ENCODE measurements around the gene FBXL16.

The FBXL16 gene

DNA sequence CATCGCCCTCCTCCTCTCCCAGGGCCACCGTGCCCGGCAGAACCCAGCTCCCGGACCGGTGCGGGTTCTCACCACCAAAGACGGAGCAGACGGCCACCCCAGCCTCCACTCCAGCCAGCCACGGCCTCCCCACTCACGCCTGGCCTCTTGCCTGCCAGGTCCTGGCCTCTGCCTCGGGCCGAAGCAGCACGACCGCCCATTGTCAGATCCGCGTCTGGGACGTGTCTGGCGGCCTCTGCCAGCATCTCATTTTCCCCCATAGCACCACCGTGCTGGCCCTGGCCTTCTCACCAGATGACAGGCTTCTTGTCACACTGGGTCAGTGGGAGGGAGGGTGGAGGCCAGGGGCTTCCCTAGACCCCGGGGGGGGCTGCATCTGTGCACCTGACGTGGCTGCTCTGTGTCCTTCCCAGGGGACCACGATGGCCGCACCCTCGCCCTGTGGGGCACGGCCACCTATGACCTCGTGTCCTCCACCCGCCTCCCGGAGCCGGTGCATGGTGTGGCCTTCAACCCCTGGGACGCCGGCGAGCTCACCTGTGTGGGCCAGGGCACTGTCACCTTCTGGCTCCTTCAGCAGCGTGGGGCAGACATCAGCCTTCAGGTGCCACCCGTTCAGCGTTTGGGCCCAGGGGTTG, 44.3 kb downstream of the FBXL16 start:
- no peak overlapping the region for H3K4me3 ChIP-seq (ENCODE audit: low read length in 2 of 2)
- peak overlapping the region; percentile 25 for H3K4me2 ChIP-seq (ENCODE audit: insufficient read depth, low read length, poor library complexity, severe bottlenecking)
- H3K4me1 ChIP-seq (ENCODE audit: control insufficient read depth in 2 of 2, insufficient read depth in 1 of 2, low read depth in 1 of 2, low read length in 2 of 2) = peaks cover 3 to 6% of the 10 kb centered on the region in 2 donors
- H3K23ac ChIP-seq (ENCODE audit: low read depth, low read length, poor library complexity) = peak overlapping the region; percentile 93
- no peaks in the 10 kb centered on the region for H3K9me3 ChIP-seq (replicated peaks in 1 of 2; ENCODE audit: control insufficient read depth in 2 of 2, insufficient read depth in 1 of 2, low read depth in 1 of 2, low read length in 2 of 2)
- H4K91ac ChIP-seq (ENCODE audit: low read depth, low read length, poor library complexity) = peak overlapping the region; percentile 43
- H2BK12ac ChIP-seq (ENCODE audit: low read length) = peak overlapping the region; percentile 88
- peak overlapping the region; percentile 99 for H2AK5ac ChIP-seq (ENCODE audit: low read depth, low read length)
- peak overlapping the region; percentile 49 for H3K27ac ChIP-seq (replicated peaks; ENCODE audit: low read length)
- H3K4ac ChIP-seq (ENCODE audit: low read length) = peak overlapping the region; percentile 93
- no peak for DNase-seq (ENCODE audit: low spot score)
- no peaks in the 10 kb centered on the region for H3K27me3 ChIP-seq (ENCODE audit: control insufficient read depth in 3 of 3, insufficient read depth in 3 of 3, low read depth in 1 of 3, low read length in 3 of 3)
- H3K79me1 ChIP-seq (ENCODE audit: low read depth, low read length) = peaks cover 15% of the 10 kb centered on the region
- no peak overlapping the region for H2BK120ac ChIP-seq (ENCODE audit: low read depth, low read length)
- H2BK5ac ChIP-seq (ENCODE audit: low read length) = peak overlapping the region; percentile 82
- H3K9ac ChIP-seq (ENCODE audit: low read depth, low read length, poor library complexity) = peak overlapping the region; percentile 84
- no peak overlapping the region for H2AFZ ChIP-seq (ENCODE audit: low read length)
- no CpG with 5 or more reads among the region's 35 CpGs for WGBS, 2 donors (ENCODE audit: extremely low coverage in 2 of 2, insufficient read length in 2 of 2, insufficient replicate concordance in 1 of 2)
- peak overlapping the region; percentile 65 for H4K8ac ChIP-seq (ENCODE audit: low read depth, low read length)
- peak overlapping the region; percentile 96 for H2BK15ac ChIP-seq (ENCODE audit: low read length)
- H3K14ac ChIP-seq (ENCODE audit: low read length) = peak overlapping the region; percentile 89
- peak overlapping the region; percentile 95 for H3K18ac ChIP-seq (ENCODE audit: low read length)
- H3K36me3 ChIP-seq (replicated peaks in 1 of 2; ENCODE audit: control insufficient read depth in 2 of 2, insufficient read depth in 2 of 2, low read length in 2 of 2) = peaks cover 11 to 55% of the 10 kb centered on the region in 2 donors

DNA sequence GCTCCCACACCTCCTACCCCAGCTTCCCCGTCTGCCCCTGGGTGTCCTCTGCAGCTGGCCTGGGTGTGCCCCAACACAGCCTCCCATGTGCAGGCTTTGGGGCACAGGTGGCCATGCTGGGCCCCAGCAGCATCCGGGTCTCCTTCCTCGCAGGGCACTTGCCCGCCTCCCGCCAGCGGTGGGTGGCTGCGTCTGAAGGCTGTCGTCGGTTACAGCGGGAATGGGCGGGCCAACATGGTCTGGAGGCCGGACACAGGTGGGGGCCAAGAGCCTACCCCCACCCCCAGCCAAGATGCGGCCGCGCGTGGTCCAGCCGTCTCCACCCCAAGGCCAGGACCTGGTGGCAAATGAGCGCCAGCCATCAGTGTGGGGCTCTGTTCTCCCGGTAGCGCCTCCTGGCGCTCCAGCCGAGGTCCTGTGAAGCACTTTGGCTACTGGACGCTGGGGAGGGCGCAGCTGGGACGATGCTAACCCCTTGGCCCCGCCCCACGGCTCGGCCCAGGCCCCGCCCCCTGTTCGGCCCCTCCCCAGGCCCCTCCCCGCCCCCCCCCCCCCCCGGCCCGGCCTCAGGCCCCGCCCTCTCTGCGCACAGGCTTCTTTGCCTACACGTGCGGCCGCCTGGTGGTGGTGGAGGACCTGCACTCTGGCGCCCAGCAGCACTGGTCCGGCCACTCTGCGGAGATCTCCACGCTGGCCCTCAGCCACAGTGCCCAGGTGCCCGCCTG, 45.0 kb downstream of the FBXL16 start:
- no CpG with 5 or more reads among the region's 43 CpGs for WGBS, 2 donors (ENCODE audit: extremely low coverage in 2 of 2, insufficient read length in 2 of 2, insufficient replicate concordance in 1 of 2)
- Histone ChIP-seq H2BK120ac (ENCODE audit: low read depth, low read length) (no peak overlapping the region), H4K91ac (ENCODE audit: low read depth, low read length, poor library complexity) (no peak overlapping the region), H3K4me1 (ENCODE audit: control insufficient read depth in 2 of 2, insufficient read depth in 1 of 2, low read depth in 1 of 2, low read length in 2 of 2) (peaks cover 3 to 6% of the 10 kb centered on the region in 2 donors), H3K27ac (replicated peaks; ENCODE audit: low read length) (peak overlapping the region; percentile 49), H3K4ac (ENCODE audit: low read length) (no peak overlapping the region), H2BK5ac (ENCODE audit: low read length) (peak overlapping the region; percentile 88), H2BK15ac (ENCODE audit: low read length) (peak overlapping the region; percentile 96), H4K8ac (ENCODE audit: low read depth, low read length) (peak overlapping the region; percentile 92), H3K4me2 (ENCODE audit: insufficient read depth, low read length, poor library complexity, severe bottlenecking) (peak overlapping the region; percentile 25), H3K18ac (ENCODE audit: low read length) (peak overlapping the region; percentile 95), H3K4me3 (ENCODE audit: low read length in 2 of 2) (peak overlapping the region in 1 of 2 donors; percentile 58), H3K36me3 (replicated peaks in 1 of 2; ENCODE audit: control insufficient read depth in 2 of 2, insufficient read depth in 2 of 2, low read length in 2 of 2) (peaks cover 11 to 62% of the 10 kb centered on the region in 2 donors), H3K27me3 (ENCODE audit: control insufficient read depth in 3 of 3, insufficient read depth in 3 of 3, low read depth in 1 of 3, low read length in 3 of 3) (no peaks in the 10 kb centered on the region), H3K9me3 (replicated peaks in 1 of 2; ENCODE audit: control insufficient read depth in 2 of 2, insufficient read depth in 1 of 2, low read depth in 1 of 2, low read length in 2 of 2) (no peaks in the 10 kb centered on the region), H3K79me1 (ENCODE audit: low read depth, low read length) (peaks cover 13% of the 10 kb centered on the region), H2AK5ac (ENCODE audit: low read depth, low read length) (peak overlapping the region; percentile 99), H2BK12ac (ENCODE audit: low read length) (peak overlapping the region; percentile 90), H2AFZ (ENCODE audit: low read length) (no peak overlapping the region), H3K23ac (ENCODE audit: low read depth, low read length, poor library complexity) (peak overlapping the region; percentile 93), H3K9ac (ENCODE audit: low read depth, low read length, poor library complexity) (peak overlapping the region; percentile 86), H3K14ac (ENCODE audit: low read length) (peak overlapping the region; percentile 89)
- DNase-seq (ENCODE audit: low spot score) = peak; percentile 86

DNA sequence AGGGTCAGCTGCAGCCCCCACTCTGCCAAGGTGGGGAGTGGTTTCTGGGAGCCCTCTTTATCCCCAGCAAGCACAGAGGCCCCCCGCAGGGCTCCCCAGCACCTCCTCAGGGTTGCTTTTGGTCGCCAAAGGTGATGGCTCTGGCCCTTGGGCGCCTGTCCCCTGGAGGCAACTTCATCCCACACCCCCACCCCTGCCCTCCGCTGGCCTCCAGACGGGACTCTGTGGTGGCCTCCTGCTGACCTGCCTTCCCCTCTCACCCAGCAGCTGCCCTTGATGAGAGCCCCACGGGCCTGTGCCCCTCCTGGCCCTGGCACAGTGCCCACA, 45.5 kb downstream of the FBXL16 start:
- WGBS, 2 donors (ENCODE audit: extremely low coverage in 2 of 2, insufficient read length in 2 of 2, insufficient replicate concordance in 1 of 2) = no CpG with 5 or more reads among the region's 6 CpGs
- peak overlapping the region; percentile 35 for H3K27ac ChIP-seq (replicated peaks; ENCODE audit: low read length)
- peaks cover 3 to 6% of the 10 kb centered on the region in 2 donors for H3K4me1 ChIP-seq (ENCODE audit: control insufficient read depth in 2 of 2, insufficient read depth in 1 of 2, low read depth in 1 of 2, low read length in 2 of 2)
- H2AK5ac ChIP-seq (ENCODE audit: low read depth, low read length) = peak overlapping the region; percentile 97
- peaks cover 14 to 67% of the 10 kb centered on the region in 2 donors for H3K36me3 ChIP-seq (replicated peaks in 1 of 2; ENCODE audit: control insufficient read depth in 2 of 2, insufficient read depth in 2 of 2, low read length in 2 of 2)
- no peak overlapping the region for H2BK120ac ChIP-seq (ENCODE audit: low read depth, low read length)
- no peak overlapping the region for H2AFZ ChIP-seq (ENCODE audit: low read length)
- H4K91ac ChIP-seq (ENCODE audit: low read depth, low read length, poor library complexity) = no peak overlapping the region
- H3K14ac ChIP-seq (ENCODE audit: low read length) = peak overlapping the region; percentile 5
- H3K4me2 ChIP-seq (ENCODE audit: insufficient read depth, low read length, poor library complexity, severe bottlenecking) = no peak overlapping the region
- peak overlapping the region; percentile 92 for H4K8ac ChIP-seq (ENCODE audit: low read depth, low read length)
- no peak overlapping the region for H2BK12ac ChIP-seq (ENCODE audit: low read length)
- peak overlapping the region in 1 of 2 donors; percentile 58 for H3K4me3 ChIP-seq (ENCODE audit: low read length in 2 of 2)
- no peaks in the 10 kb centered on the region for H3K27me3 ChIP-seq (ENCODE audit: control insufficient read depth in 3 of 3, insufficient read depth in 3 of 3, low read depth in 1 of 3, low read length in 3 of 3)
- peak overlapping the region; percentile 88 for H2BK5ac ChIP-seq (ENCODE audit: low read length)
- peak overlapping the region; percentile 86 for H3K9ac ChIP-seq (ENCODE audit: low read depth, low read length, poor library complexity)
- peaks cover 13% of the 10 kb centered on the region for H3K79me1 ChIP-seq (ENCODE audit: low read depth, low read length)
- H2BK15ac ChIP-seq (ENCODE audit: low read length) = peak overlapping the region; percentile 46
- peak overlapping the region; percentile 85 for H3K23ac ChIP-seq (ENCODE audit: low read depth, low read length, poor library complexity)
- H3K9me3 ChIP-seq (replicated peaks in 1 of 2; ENCODE audit: control insufficient read depth in 2 of 2, insufficient read depth in 1 of 2, low read depth in 1 of 2, low read length in 2 of 2) = no peaks in the 10 kb centered on the region
- no peak for DNase-seq (ENCODE audit: low spot score)
- H3K4ac ChIP-seq (ENCODE audit: low read length) = no peak overlapping the region
- H3K18ac ChIP-seq (ENCODE audit: low read length) = peak overlapping the region; percentile 92

DNA sequence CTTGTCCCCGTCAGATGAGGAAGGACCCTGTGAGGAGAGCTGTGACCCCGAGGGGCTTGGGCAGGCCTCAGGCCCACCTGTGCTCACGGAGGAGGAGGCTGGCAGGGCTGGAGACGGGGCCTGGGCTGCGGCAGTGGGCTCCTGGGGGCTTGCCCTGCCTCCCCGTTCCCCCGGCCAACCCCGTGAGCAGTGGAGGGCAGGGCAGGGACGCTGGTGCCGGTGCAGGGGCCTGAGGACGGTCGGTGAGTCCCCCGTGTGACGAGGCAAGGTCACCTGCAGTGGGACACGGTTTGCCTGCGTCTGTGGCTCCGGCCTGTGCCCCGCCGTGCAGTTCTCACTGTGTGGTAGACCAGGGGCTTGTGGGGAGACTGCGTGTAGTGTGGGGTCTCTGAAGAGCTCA, 46.0 kb downstream of the FBXL16 start:
- no peak for DNase-seq (ENCODE audit: low spot score)
- no CpG with 5 or more reads among the region's 20 CpGs for WGBS, 2 donors (ENCODE audit: extremely low coverage in 2 of 2, insufficient read length in 2 of 2, insufficient replicate concordance in 1 of 2)
- Histone ChIP-seq H3K18ac (ENCODE audit: low read length) (no peak overlapping the region), H2BK120ac (ENCODE audit: low read depth, low read length) (no peak overlapping the region), H3K9ac (ENCODE audit: low read depth, low read length, poor library complexity) (peak overlapping the region; percentile 30), H4K91ac (ENCODE audit: low read depth, low read length, poor library complexity) (no peak overlapping the region), H3K36me3 (replicated peaks in 1 of 2; ENCODE audit: control insufficient read depth in 2 of 2, insufficient read depth in 2 of 2, low read length in 2 of 2) (peaks cover 14 to 68% of the 10 kb centered on the region in 2 donors), H2BK5ac (ENCODE audit: low read length) (peak overlapping the region; percentile 88), H2BK12ac (ENCODE audit: low read length) (peak overlapping the region; percentile 30), H2AK5ac (ENCODE audit: low read depth, low read length) (peak overlapping the region; percentile 74), H3K4ac (ENCODE audit: low read length) (no peak overlapping the region), H3K14ac (ENCODE audit: low read length) (no peak overlapping the region), H3K27me3 (ENCODE audit: control insufficient read depth in 3 of 3, insufficient read depth in 3 of 3, low read depth in 1 of 3, low read length in 3 of 3) (no peaks in the 10 kb centered on the region), H3K23ac (ENCODE audit: low read depth, low read length, poor library complexity) (peak overlapping the region; percentile 80), H3K9me3 (replicated peaks in 1 of 2; ENCODE audit: control insufficient read depth in 2 of 2, insufficient read depth in 1 of 2, low read depth in 1 of 2, low read length in 2 of 2) (no peaks in the 10 kb centered on the region), H3K4me1 (ENCODE audit: control insufficient read depth in 2 of 2, insufficient read depth in 1 of 2, low read depth in 1 of 2, low read length in 2 of 2) (peaks cover 3 to 6% of the 10 kb centered on the region in 2 donors), H3K4me2 (ENCODE audit: insufficient read depth, low read length, poor library complexity, severe bottlenecking) (no peak overlapping the region), H3K4me3 (ENCODE audit: low read length in 2 of 2) (peak overlapping the region in 1 of 2 donors; percentile 52), H4K8ac (ENCODE audit: low read depth, low read length) (no peak overlapping the region), H2BK15ac (ENCODE audit: low read length) (no peak overlapping the region), H3K79me1 (ENCODE audit: low read depth, low read length) (peaks cover 13% of the 10 kb centered on the region), H3K27ac (replicated peaks; ENCODE audit: low read length) (no peak overlapping the region), H2AFZ (ENCODE audit: low read length) (no peak overlapping the region)
